Pulmonary artery endothelial cell (primary cell): ENCODE data around the gene SPINT1. TPM values are rescaled to one million over a fixed set of nuclear protein-coding genes. Genes with fewer than 3 reads are reported as not detected.

ENCODE experiments used
- DNase-seq: peaks from one replicate; pipeline ENCODE4 v3.0.0-alpha.2; 2011; ENCODE audit warnings: low read depth, low spot score
- total RNA-seq: library from RNA; depleted of rRNA; stranded (reverse); fragments of >200 nt; gene quantifications from 2 replicates; pipeline ENCODE4 v1.2.3, GENCODE V29; 2014

SPINT1 gene
- total RNA-seq, 1 donor from 2014 or later = 1.7 TPM

DNA sequence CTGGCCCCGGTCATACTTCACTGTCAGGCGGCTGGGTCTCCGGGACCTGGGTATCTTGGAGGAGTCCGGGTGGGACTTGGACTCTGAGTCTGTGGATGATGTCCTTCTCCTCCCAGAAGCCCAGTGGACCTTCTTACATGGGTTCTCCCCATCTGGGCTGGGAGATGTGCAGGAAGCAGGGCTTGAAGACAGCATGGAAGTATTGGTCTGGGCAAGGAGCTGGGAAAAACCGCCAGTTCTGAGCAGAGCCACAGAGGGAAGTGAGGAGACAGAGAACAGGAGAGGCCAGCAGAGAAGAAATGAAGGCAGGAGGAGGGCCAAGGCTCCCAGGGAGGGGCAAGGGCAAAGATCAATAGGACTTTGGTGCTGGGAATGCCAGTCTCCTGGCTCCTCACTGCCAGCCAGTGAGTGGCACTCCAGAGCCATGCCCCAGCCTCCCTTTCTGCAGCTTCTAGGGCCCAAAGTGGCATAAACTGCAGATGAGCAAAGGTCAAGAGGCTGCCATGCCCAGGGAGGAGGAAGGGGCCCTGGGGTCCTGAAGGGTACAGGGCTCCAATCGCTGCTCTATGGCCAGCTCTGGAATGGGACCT, 15.3 kb upstream of the SPINT1 start, which contains the start of gene PPP1R14D:
Gene PPP1R14D, minus strand, starts transcription at position 262 of the 590 bp plus-strand sequence. Its CDS starts 67 bp downstream, at position 195.
- no peak for DNase-seq

- DNase-seq = no peak
These were observed 14.7 kb upstream of the SPINT1 start for GRCh38 chr15:40829115-40829514.

DNA sequence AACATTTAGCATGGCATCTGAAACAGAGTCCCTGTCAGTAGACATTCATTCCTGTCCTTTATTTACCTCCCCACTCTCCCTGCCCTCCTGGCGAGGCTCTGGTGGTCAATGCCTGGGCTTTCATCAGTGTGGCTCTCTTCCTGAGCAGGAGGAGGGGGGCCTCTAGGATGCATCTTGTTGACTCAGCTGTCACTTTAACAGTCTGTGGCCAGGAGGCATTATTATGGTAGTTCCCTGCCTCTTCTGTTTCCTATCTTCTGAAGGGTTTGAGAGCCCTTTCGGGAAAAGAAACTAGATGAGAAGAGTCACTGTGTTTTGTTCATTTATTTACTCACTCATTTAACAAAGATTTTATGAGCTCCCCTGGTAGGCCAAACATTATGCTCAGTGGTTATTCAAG, 13.0 kb upstream of the SPINT1 start:
- DNase-seq = no peak

GRCh38 chr15:40831861-40832260, 12.0 kb upstream of the SPINT1 start:
- no peak for DNase-seq

GRCh38 chr15:40832903-40833302, 10.9 kb upstream of the SPINT1 start:
- DNase-seq = no peak

DNA sequence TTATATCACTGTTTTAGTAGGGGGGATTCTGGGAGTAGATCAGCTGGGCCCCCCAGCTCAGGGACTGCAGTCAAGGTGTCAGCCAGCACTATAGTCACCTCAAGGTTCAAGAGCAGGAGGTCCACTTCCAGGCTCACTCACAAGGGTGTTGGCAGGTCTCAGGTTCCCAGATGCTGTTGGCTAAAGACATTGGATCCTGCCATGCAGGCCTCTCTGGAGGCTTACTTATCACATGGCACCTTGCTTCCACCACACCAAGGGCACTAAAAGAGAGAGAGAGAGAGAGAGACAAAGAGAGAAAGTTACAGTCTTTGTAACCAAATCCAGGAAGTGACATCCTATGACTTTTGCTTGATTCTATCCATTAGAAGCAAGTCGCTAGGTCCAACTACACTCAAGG, 7.8 kb upstream of the SPINT1 start:
- no peak for DNase-seq

GRCh38 chr15:40838756-40839155, 5.1 kb upstream of the SPINT1 start:
- no peak for DNase-seq

DNA sequence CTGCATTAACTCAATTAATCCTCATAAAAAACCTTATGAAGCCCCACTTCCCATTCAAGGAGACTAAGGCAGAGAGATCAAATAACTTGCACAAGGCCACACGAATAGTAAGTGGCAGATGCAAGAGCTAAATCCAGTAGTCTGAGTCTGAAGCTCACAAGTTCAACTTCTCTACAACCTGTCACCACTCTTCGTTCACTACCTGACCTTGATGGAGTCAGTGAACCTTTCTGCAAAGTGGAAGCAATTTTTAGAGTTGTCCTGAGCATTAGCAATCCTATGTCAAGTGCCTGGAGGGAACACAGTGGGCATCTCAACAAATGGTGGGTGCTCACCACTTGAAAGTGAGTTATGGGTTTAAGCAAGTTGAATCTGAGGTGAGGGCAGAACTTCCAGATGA, 2.1 kb upstream of the SPINT1 start:
- DNase-seq = no peak

GRCh38 chr15:40843261-40843884, 475 bp upstream of the SPINT1 start:
- DNase-seq = no peak

- DNase-seq = no peak
These were observed 815 bp downstream of the SPINT1 start for GRCh38 chr15:40844696-40845030.

GRCh38 chr15:40845036-40845435, 1.2 kb downstream of the SPINT1 start:
- no peak for DNase-seq

GRCh38 chr15:40845511-40846284, 1.9 kb downstream of the SPINT1 start:
- no peak for DNase-seq

DNA sequence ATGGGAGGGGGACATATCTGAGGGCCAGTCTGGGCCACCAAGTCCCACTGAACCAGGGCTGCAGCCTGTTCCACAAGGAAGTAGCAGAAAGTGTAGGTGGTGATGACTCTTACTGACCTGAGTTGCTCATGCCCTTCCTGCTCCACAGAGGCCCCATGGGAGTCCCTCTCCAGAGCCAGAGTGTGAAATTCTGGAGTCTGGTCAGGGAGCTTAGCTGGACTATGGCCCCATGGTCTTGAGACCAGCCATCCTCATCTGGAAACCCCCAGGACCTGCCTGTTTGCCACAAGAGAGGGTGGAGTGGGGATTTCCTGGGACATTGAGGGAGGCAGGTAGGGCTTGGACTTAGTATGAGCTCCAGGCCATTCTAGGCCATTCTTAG, 3.0 kb downstream of the SPINT1 start:
- no peak for DNase-seq

GRCh38 chr15:40847223-40847961, 3.5 kb downstream of the SPINT1 start:
- no peak for DNase-seq

DNA sequence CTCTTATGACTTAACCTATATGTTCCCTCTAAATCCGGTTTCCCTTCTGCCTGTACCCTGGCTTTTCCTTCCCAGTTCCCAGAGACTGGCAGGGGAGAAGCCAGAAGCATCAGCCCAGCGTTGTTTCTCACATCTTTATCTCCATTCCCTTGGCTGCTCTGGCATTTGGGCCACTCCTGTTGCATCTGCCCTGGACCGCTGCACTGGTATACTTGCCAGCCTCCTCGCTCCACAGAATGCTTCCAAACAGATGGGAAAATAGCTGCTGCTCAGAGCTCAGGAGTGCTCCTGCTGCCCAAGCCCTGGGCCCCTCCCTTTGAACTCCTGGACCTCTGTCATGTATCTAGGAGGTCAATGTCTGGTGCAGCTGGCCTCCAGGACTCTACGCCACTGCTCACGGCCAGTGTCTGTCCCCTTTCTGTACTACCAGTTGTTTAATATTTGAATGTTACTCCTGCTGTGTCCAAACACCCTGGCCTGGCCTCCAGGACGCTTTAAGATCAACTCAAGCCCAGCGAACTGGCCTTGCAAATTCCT, 6.8 kb downstream of the SPINT1 start:
- no peak for DNase-seq

DNA sequence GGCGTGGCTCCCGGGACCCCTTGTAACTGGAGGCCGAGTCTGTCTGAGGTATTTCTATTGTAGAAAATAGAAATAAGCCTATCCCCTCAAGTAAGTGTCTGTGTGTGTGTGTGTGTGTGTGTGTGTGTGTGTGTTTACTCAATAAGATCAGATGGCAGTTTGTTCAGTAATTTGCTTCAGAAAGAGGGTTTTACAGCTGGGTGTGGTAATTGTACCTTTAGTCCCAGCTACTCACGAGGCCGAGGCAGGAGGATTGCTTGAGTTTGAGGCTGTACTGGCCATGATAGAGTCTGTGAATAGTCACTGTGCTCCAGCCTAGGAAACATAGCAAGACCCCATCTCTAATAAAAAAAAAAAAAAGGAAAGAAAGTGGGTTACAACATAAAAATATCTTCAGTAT, 8.7 kb downstream of the SPINT1 start:
- no peak for DNase-seq

- DNase-seq = no peak
These were observed 9.5 kb downstream of the SPINT1 start for GRCh38 chr15:40853241-40853890.

- DNase-seq = no peak
These were observed 10.3 kb downstream of the SPINT1 start for GRCh38 chr15:40854161-40854560.

- no peak for DNase-seq
These were observed 11.9 kb downstream of the SPINT1 start for GRCh38 chr15:40855706-40856234.

DNA sequence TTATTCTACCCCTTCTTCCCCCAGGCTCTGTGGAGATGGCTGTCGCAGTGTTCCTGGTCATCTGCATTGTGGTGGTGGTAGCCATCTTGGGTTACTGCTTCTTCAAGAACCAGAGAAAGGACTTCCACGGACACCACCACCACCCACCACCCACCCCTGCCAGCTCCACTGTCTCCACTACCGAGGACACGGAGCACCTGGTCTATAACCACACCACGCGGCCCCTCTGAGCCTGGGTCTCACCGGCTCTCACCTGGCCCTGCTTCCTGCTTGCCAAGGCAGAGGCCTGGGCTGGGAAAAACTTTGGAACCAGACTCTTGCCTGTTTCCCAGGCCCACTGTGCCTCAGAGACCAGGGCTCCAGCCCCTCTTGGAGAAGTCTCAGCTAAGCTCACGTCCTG, 12.9 kb downstream of the SPINT1 start:
- DNase-seq = no peak
